HG03280 (cell line): ENCODE results near the gene ARHGEF11.
"Not testable (repeated sequence)": the region's sequence is repeated elsewhere in the genome, so short reads cannot be mapped to it uniquely, and the experiment has no call there.

Experiments
- ATAC-seq: cut with Tn5 transposase; IDR thresholded peaks from one replicate; pipeline ENCODE4 v1.9.1; 2021; ENCODE audit warnings: mild to moderate bottlenecking, moderate library complexity; ENCODE audit not compliant: unreplicated experiment

ARHGEF11 gene

DNA sequence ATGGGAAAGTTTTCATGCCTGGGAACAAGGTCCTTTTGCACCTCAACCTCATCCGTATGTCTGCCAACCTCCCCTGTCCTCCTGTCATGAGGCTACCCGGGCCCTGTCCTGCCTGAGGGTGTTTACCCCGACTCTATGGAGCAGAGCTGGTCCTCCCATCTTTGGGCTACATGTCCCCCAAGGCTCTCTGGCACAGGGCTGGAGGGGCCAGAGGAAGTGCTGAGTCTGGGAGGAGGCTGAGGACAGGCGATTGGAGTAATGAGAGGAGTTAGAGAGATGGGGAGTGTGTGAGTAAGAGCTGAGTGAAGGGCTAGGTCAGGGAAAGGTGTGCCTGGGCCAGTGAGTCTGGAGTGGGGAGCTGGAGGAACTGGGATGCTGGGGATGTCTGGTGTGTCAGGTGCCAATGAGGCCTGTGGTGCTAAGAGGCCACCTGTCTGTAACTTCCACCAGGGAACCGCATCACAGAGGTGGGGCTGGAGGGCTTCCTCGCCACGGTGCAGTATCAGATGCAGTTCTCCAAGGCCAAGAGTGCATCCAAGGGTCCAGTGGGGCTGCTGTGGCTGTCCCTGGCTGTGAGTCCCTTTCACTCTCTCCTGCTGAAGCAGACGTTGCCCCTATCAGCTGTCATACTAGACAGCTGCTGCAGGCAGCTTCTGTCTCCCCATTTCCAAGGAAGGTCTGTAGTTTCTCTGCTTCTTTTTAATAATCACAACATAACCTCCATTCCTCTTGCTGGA is 113.4 kb downstream of the ARHGEF11 start:
- ATAC-seq, result no peak

DNA sequence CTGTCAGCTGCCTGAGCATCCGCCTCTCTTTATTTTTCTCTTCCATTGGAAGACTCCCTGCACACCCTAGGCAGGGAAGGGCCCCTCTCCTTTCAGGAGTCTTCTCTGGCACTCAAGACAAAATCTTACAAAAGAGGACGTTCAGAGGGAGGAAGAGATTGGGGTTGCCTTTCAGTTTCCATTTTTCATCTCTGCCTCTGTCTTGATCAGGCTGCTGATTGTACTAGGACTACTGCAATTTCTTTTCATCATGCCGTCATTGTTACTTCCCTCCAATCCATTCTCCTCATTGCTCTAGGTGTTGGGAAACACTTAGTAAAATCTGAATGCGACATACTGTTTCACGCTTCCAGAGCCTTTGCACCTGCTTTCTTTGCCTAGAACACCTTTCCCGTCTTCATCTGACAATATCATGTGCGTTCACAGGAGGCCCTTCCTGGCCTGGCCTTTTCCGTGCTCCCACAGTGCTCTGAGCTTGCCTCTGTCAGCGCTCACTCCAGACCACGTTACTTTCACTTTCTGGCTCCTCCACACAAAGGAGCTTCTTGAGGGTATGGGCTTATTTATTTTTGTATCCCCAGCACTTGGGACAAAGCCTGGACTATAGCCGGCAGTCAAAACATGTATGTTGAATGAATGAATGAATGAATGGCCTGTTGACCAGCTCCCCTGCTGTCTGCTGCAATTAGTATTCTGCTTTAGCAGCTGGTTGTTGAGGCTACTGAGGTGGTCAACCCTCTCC is 114.2 kb downstream of the ARHGEF11 start:
- ATAC-seq, result no peak

DNA sequence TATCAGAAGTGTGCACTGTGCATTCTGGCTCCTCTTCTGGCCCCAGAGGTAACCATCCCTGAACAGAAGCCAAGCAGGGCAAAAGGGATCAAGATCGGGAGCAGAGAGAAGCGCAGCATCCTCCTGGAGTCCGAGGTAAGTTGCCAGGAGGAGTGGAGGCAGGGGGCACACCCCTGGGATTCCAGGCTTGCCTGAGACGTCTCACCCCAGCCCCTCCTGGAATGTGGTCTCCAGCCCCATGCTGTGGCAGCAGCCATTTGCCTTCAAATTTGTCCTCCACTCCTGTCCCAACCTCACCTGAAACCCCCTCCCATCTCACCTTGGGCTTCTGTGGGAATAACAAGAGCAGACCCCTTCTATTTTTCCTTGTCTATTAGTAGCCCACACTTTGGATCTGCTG is 115.1 kb downstream of the ARHGEF11 start:
- no peak for ATAC-seq

- ATAC-seq, result no peak
Observed at GRCh38 chr1:156929596-156930238, 115.8 kb downstream of the ARHGEF11 start.

DNA sequence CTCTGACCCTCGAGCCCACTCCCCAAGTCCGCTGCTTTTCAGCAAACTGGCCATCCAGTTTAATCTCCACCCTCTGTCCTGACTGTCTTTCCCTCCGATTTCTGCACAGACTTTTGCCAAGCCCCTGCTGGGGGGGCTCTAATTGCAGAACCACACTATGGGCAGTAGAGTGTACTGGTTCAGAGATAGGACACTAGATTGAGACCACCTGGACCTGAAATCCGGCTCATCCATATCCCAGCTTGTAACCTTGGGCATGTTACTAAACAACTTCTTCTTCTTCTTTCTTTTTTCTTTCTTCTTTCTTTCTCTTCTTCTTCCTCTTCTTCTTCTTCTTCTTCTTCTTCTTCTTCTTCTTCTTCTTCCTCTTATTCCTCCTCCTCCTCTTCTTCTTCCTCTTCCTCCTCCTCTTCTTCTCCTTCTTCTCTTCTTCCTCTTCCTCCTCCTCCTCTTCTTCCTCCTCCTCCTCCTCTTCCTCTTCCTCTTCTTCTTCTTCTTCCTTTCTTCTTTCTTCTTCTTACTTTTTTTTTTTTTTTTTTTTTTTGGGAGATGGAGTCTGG is 117.4 kb downstream of the ARHGEF11 start:
- ATAC-seq, result no peak

- no peak for ATAC-seq
Observed at GRCh38 chr1:156927215-156928042, 118.1 kb downstream of the ARHGEF11 start.

DNA sequence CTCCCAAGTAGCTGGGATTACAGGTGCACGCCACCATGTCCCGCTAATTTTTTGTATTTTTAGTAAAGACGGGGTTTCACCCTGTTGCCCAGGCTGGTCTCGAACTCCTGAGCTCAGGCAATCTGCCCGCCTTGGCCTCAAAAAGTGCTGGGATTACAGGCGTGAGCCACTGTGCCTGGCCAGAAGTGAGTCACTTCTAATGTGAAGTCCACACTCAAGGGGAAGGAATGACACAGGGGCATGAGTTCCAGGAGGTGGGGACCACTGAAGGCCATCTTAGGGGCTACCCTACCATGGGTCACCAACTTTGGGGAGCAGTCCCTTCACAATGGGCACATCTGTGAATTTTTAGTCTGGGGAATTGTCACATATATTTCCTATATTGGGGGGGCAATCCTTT is 118.8 kb downstream of the ARHGEF11 start:
- not testable (repeated sequence) for ATAC-seq

DNA sequence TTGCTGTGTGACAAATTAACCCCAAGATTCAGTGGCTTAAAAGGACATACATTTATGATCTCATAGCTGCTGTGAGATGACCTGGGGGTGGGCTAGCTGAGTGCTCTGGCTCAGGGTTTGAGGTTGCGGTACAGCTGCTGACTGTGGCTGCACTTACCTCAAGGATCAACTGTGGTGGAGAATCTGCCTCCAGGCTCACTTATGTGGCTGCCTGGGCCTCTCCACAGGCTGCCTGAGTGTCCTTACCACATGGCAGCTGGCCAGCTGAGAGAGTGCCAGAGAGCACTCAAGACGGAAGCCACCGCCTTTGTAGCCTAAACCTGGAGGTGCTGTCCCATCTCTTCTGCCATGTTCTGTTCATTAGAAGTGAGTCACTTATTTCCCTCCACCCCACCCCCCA is 119.4 kb downstream of the ARHGEF11 start:
- ATAC-seq, result no peak

DNA sequence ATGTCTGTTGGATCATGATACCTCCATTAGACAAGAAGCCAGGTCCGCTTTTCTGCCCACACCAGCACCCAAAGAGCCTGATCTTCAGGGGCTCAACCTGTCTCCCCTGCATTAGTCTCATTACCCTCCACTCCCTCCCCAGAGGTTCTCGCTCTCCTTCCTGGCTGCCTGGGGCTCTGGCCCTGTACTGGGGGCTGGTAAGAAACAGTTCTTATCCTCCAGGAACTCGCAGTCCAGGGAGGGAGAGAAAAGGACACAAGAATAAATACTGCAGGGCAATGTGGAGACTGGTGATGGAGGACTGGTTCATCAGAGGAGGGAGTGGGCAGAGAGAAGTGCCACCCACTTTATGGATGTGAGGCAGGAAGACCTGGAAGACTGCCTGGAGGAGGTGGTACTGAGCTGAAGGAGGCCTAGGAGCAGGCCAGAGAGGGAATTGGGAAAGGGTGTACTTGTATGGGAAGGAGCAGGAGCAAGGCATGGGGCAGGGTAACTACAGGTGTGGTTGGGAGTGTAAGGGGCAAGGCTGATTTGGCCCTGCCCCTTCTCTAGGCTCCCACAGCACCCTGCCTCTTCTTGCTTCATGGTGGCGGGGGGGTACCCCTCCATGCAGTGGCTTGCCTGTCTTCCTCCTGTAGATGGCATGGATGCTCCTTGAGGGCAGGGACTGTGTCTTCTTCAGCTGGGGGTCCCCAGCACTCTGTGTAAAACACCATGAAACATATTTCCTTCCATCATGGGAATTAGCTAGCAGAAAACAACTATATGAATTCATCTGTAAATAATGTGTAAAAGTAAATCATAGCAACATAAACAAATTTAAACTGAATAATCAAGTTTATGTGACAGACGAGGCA is 120.2 kb downstream of the ARHGEF11 start:
- ATAC-seq, result no peak

GRCh38 chr1:156924478-156925153 is 120.9 kb downstream of the ARHGEF11 start:
- no peak for ATAC-seq

DNA sequence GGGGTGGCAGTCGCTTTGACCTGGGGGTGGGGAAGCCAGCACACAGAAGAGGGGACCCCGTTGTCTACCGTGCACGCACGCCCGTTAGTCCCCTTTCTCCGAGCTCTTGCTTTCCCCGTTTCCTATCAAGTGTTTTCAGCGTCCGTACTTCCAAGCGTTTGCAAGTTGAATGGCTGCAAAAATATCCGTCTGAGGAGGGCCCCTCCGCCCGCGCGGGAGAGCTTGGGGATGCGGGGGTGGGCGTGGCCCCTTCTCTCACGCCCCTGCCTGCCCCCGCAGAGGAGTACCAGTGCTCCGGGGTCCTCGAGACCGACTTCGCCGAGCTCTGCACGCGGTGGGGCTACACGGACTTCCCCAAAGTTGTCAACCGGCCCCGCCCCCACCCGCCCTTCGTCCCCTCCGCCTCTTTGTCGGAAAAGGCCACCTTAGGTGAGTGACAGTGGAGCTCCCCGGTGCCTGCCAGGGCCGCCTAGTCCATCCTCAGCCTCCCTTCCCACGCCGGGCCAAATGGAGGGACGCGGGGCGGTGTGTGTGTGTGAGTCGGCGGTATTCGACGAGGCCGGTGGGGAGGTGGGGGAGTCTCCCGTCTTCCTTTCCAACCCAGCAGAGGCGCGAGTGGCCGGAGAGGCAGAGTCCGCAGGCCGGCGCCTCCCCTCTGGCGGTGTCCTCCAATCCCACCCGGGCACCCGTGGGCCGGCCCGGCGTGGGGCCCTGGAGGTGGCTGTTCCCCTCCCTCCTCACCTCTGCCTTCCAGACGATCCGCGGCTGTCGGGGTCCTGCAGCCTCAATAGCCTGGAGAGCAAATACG is 121.7 kb downstream of the ARHGEF11 start:
- ATAC-seq, result no peak

GRCh38 chr1:156922986-156923669 is 122.4 kb downstream of the ARHGEF11 start:
- no peak for ATAC-seq

DNA sequence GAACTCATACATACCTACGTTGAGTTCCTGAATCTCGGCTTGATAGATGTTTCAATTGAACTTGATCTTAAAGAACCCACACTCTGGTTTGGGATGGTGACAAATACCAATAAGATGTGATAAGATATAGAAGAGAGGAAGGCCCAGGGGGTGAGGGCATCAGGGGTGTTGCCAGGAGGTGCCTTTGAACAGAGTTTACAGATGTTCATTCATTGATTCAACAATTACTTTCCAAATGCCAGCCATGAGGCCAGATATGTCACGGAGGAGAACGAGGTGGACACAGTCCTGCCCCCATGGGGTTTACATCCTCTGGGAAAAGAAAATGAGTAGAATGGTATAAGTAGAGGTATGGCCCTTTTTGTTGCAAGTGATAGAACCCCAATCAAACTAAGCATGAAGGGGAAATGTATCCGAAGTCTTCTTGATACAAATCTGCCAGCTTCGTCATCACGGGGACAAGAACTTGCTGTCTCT is 124.5 kb downstream of the ARHGEF11 start:
- no peak for ATAC-seq

DNA sequence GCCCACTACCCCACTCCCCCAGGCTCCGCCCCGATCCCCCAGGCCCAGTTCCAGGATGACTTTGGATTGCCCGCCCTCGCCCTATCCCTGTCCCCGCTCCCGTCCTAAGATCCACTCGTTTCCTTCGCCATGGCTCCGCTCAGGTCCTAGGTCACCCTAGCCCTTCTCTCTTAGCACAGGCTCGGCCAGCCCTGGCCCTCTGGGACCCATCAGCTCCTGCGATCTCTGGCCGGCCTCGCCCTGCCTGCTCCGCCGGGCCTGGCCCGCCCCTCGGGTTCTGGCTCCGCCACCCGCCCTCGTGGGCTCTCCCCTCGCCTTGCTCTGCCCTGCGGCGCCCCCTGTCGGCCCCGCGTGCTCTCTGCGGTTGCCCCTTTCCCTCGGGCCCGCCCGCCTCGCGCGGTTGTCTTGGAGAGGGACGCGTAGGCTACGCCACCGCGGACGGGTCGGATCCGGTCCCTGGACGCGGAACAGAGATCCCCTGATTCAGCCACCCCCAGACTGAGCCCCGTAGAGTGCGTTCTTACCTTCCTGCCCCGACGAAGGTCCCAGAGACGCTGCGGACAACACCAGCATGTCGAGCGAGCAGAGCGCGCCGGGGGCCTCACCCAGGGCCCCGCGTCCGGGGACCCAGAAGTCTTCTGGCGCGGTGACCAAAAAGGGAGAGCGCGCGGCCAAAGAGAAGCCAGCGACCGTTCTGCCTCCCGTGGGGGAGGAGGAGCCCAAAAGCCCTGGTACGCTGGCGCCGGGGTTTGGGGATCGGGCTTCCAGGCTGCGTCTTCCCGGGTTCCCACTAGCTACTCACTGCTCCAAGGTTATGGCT is 125.1 kb downstream of the ARHGEF11 start, which contains the start of gene LRRC71:
Gene LRRC71 (plus strand): TSS at position 400 of the 820 bp plus-strand sequence. CDS start 172 bp downstream, at position 572.
- ATAC-seq, result no peak

DNA sequence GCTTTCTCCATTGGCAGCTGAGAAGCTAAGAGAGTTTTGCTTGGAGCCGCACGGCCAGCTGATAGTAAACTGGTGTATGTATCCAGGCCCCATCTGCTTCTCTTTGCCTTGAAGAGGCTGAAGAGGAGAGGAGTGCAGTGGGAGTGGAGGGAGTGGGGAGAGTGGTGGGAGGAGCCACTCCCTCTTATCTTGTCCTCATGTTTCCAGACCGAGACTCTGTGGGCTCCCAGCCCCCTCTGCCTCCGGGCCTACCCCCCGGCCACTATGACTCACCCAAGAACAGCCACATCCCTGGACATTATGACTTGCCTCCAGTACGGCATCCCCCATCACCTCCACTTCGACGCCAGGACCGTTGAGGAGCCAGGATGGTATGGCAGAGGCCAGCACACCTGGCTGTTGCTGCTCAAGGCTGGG is 131.1 kb downstream of the ARHGEF11 start:
- no peak for ATAC-seq

DNA sequence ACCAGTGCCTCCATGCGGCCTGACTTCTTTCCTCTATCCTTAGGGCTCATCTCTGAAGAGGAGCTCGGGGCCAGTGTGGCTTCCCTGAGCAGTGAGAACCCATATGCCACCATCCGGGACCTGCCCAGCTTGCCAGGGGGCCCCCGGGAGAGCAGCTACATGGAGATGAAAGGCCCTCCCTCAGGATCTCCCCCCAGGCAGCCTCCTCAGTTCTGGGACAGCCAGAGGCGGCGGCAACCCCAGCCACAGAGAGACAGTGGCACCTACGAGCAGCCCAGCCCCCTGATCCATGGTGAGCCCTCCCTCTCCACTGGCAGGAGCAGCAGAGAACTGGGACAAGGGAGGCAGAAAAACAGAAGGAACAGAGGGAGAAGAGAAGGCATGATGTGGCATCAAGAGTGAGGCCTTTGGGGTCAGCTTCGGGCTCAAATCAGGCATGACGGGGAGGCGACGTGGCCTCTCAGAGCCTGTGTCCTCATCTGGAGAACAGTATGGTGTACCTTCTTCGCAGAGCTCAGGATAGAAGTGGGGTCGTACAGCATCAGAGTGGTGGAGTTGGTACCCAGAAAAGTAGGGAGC is 131.6 kb downstream of the ARHGEF11 start:
- ATAC-seq, result no peak
